Glutamatergic neuron (in vitro differentiated cells): ENCODE data around the gene PDCD4. TPM values are rescaled to one million over a fixed set of nuclear protein-coding genes. Genes with fewer than 3 reads are reported as not detected.

ENCODE experiments used
- DNase-seq: peaks from one replicate; pipeline ENCODE4 v3.0.0; 2022
- H3K27ac Mint-ChIP-seq: one replicate; pipeline ENCODE4 v1.8.0; 2020; ENCODE audit warnings: mild to moderate bottlenecking, mixed read lengths, inconsistent platforms; ENCODE audit not compliant: unreplicated experiment
- H3K27me3 Mint-ChIP-seq: one replicate; pipeline ENCODE4 v1.8.0; 2020; ENCODE audit warnings: mild to moderate bottlenecking, moderate library complexity, mixed read lengths, inconsistent platforms; ENCODE audit not compliant: unreplicated experiment
- H3K36me3 Mint-ChIP-seq: one replicate; pipeline ENCODE4 v1.8.0; 2020; ENCODE audit warnings: mild to moderate bottlenecking, mixed read lengths, inconsistent platforms; ENCODE audit not compliant: unreplicated experiment
- H3K4me1 Mint-ChIP-seq: one replicate; pipeline ENCODE4 v1.8.0; 2020; ENCODE audit warnings: mild to moderate bottlenecking, low read depth, mixed read lengths, inconsistent platforms; ENCODE audit not compliant: unreplicated experiment
- H3K4me3 Mint-ChIP-seq: one replicate; pipeline ENCODE4 v1.8.0; 2020; ENCODE audit warnings: mild to moderate bottlenecking, mixed read lengths, inconsistent platforms; ENCODE audit not compliant: unreplicated experiment
- H3K9me3 Mint-ChIP-seq: one replicate; pipeline ENCODE4 v1.8.0; 2020; ENCODE audit warnings: mild to moderate bottlenecking, moderate library complexity, mixed read lengths, inconsistent platforms; ENCODE audit not compliant: unreplicated experiment
- CTCF ChIP-seq: fragments of 200-600 bp; sonication (generic); IDR thresholded peaks from one replicate; pipeline ENCODE4 v1.5.0; 2021; ENCODE audit not compliant: partially characterized antibody, unreplicated experiment
- total RNA-seq: library from RNA; stranded (reverse); fragmentation: NEBNext Ultra II Directional; extraction: Animal tissue kit (Norgen Biotek cat#: 25700); gene quantifications from one replicate; pipeline ENCODE4 v1.2.1, GENCODE V29; 2021; ENCODE audit not compliant: unreplicated experiment

Gene PDCD4
- total RNA-seq, 1 donor from 2014 or later = 149 TPM

- Mint-ChIP-seq H3K27ac (no peak overlapping the region), H3K4me1 (peaks cover 4% of the 10 kb centered on the region), H3K36me3 (no peaks in the 10 kb centered on the region), H3K9me3 (no peaks in the 10 kb centered on the region), H3K4me3 (no peak overlapping the region), H3K27me3 (no peaks in the 10 kb centered on the region)
- DNase-seq = no peak
- no peak for TF ChIP-seq CTCF
Measured at GRCh38 chr10:110927461-110927860, 55.7 kb downstream of the PDCD4 start.

GRCh38 chr10:110931769-110932381 lies 60.1 kb downstream of the PDCD4 start:
- TF ChIP-seq CTCF = no peak
- H3K4me1 Mint-ChIP-seq = no peaks in the 10 kb centered on the region
- no peaks in the 10 kb centered on the region for H3K36me3 Mint-ChIP-seq
- H3K27me3 Mint-ChIP-seq = no peaks in the 10 kb centered on the region
- no peaks in the 10 kb centered on the region for H3K9me3 Mint-ChIP-seq
- H3K4me3 Mint-ChIP-seq = no peak overlapping the region
- H3K27ac Mint-ChIP-seq = no peak overlapping the region
- no peak for DNase-seq

- no peak for DNase-seq
- Mint-ChIP-seq H3K27ac (no peak overlapping the region), H3K27me3 (no peaks in the 10 kb centered on the region), H3K36me3 (no peaks in the 10 kb centered on the region), H3K4me1 (no peaks in the 10 kb centered on the region), H3K4me3 (no peak overlapping the region), H3K9me3 (no peaks in the 10 kb centered on the region)
- TF ChIP-seq CTCF = no peak
Measured at GRCh38 chr10:110932505-110933180, 60.9 kb downstream of the PDCD4 start.

GRCh38 chr10:110936757-110937156 lies 65.0 kb downstream of the PDCD4 start:
- H3K4me3 Mint-ChIP-seq = no peak overlapping the region
- TF ChIP-seq CTCF = no peak
- DNase-seq = no peak
- no peaks in the 10 kb centered on the region for H3K9me3 Mint-ChIP-seq
- H3K27me3 Mint-ChIP-seq = no peaks in the 10 kb centered on the region
- no peaks in the 10 kb centered on the region for H3K36me3 Mint-ChIP-seq
- H3K4me1 Mint-ChIP-seq = no peaks in the 10 kb centered on the region
- H3K27ac Mint-ChIP-seq = no peak overlapping the region

- peaks cover 8% of the 10 kb centered on the region for H3K36me3 Mint-ChIP-seq
- no peaks in the 10 kb centered on the region for H3K27me3 Mint-ChIP-seq
- H3K4me1 Mint-ChIP-seq = peaks cover 4% of the 10 kb centered on the region
Measured at GRCh38 chr10:110939419-110939818, 67.7 kb downstream of the PDCD4 start.

More at GRCh38 chr10:110939419-110939818, 67.7 kb downstream of the PDCD4 start:
- H3K4me3 Mint-ChIP-seq = no peak overlapping the region
- DNase-seq = no peak
- no peaks in the 10 kb centered on the region for H3K9me3 Mint-ChIP-seq
- H3K27ac Mint-ChIP-seq = no peak overlapping the region
- no peak for TF ChIP-seq CTCF
